ENCODE results near the gene ZFP90. TPM values are rescaled to one million over a fixed set of nuclear protein-coding genes. Genes with fewer than 3 reads are reported as not detected.

Gene ZFP90
- total and polyA plus RNA-seq, 9 of the 15 experiments (the other 6 are each of a cell fraction or from before 2014, with no cell fraction given) = 0.66 to 2.9 (median 2.3) TPM

DNA sequence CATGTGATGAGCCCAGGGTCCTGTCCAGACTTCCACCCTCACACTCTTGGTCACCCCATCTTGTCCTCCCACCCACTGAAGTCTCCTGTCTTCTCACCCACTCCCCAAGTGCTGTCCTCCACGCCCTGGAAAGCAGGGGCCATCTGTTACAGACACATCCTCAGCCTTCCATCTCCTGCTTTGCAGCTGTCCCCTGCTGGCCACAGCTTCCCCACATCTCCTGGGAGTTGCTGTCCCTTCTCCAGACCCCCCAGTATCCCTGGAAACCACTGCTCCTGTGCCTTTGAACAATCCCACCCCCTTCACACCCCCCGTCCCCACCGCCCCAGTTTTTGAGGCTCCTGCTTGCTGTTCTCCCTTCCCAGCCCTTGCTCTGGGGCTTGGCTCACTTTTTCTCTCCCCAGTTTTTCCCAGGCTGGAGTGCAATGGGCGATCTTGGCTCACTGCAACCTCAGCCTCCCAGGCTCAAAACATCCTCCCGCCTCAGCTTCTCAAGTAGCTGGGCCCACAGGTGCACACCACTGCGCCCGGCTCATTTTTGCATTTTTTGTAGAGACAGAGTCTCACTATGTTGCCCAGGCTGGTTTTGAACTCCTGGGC, 30.4 kb upstream of the ZFP90 start (continued):
- TF ChIP-seq NEUROD1 (IDR thresholded peaks at IDR 0.05; ENCODE audit: borderline replicate concordance, low read depth, low read length, partially characterized antibody) (no peak), GTF2F1 (IDR thresholded peaks at IDR 0.05; ENCODE audit: low read depth, low read length) (no peak), DACH1 (IDR thresholded peaks at IDR 0.05; ENCODE audit: partially characterized antibody) (no peak), ZC3H8 (IDR thresholded peaks at IDR 0.05) (no peak), NONO (IDR thresholded peaks at IDR 0.05; ENCODE audit: low read depth in 2 of 2, low read length in 1 of 2) (no peak), ZNF197 (CRISPR knock-in tag; IDR thresholded peaks at IDR 0.05; ENCODE audit: low read depth) (no peak), NELFE (IDR thresholded peaks at IDR 0.05; ENCODE audit: insufficient read depth, insufficient read length) (no peak)
- TF ChIP-seq, protein P1, sequence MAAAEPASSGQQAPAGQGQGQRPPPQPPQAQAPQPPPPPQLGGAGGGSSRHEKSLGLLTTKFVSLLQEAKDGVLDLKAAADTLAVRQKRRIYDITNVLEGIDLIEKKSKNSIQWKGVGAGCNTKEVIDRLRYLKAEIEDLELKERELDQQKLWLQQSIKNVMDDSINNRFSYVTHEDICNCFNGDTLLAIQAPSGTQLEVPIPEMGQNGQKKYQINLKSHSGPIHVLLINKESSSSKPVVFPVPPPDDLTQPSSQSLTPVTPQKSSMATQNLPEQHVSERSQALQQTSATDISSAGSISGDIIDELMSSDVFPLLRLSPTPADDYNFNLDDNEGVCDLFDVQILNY (CRISPR knock-in tag; IDR thresholded peaks at IDR 0.05) = no peak
- TF ChIP-seq, protein P2, sequence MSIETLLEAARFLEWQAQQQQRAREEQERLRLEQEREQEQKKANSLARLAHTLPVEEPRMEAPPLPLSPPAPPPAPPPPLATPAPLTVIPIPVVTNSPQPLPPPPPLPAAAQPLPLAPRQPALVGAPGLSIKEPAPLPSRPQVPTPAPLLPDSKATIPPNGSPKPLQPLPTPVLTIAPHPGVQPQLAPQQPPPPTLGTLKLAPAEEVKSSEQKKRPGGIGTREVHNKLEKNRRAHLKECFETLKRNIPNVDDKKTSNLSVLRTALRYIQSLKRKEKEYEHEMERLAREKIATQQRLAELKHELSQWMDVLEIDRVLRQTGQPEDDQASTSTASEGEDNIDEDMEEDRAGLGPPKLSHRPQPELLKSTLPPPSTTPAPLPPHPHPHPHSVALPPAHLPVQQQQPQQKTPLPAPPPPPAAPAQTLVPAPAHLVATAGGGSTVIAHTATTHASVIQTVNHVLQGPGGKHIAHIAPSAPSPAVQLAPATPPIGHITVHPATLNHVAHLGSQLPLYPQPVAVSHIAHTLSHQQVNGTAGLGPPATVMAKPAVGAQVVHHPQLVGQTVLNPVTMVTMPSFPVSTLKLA (conservative IDR thresholded peaks at IDR 0.05) = no peak

Data from K562 (cell line).